HCT116 (cell line): ENCODE results near the gene MCEMP1. TPM values are rescaled to one million over a fixed set of nuclear protein-coding genes. Genes with fewer than 3 reads are reported as not detected.

Source experiments
- ATAC-seq: fragments of 200-7000 bp; cut with Tn5 transposase; 2 replicates; pipeline ENCODE4 v1.9.1; 2020; ENCODE audit warnings: mild to moderate bottlenecking, moderate library complexity
- BruUV-seq: library from RNA; stranded (reverse); fragments of 400-500 nt; replicated peaks from 2 replicates; lab custom pipeline; 2021; lab: Mats Ljungman, UMichigan
- CTCF ChIA-PET: fragments of 300-600 bp; sonication (Branson Sonifier 250); formaldehyde crosslinking; loops from one replicate; lab custom pipeline; 2021; ENCODE audit warnings: antibody characterized with exemption; lab: Charles Lee
- POLR2A ChIA-PET: fragments of 300-600, 350-600 bp; sonication (Branson Sonifier 250); formaldehyde crosslinking; loops from one replicate; lab custom pipeline; 2021; ENCODE audit warnings: antibody characterized with exemption; lab: Charles Lee
- RAD21 ChIA-PET, 2 experiments: fragments of 300-600 bp; sonication (Branson Sonifier 250); formaldehyde crosslinking; loops; one replicate each; lab custom pipeline; 2023; ENCODE audit warnings: low total read pairs in 2 of 2; ENCODE audit not compliant: uncharacterized antibody in 2 of 2, unreplicated experiment in 2 of 2, low non-redundant PET in 1 of 2; lab: Charles Lee
- DNase-seq: peaks from one replicate; pipeline ENCODE4 v3.0.0-alpha.2; 2010; ENCODE audit warnings: low read depth, low spot score
- H2AFZ ChIP-seq: fragments of 200-600 bp; shearing (Covaris generic), sonication (generic); 2 replicates; pipeline ENCODE4 v1.6.1; 2017; ENCODE audit warnings: low read depth, mixed run types, mixed read lengths, antibody characterized with exemption, low read length; ENCODE audit not compliant: poor library complexity, severe bottlenecking
- H3K27ac ChIP-seq: 2 replicates; pipeline ENCODE4 v1.5.1; 2012; ENCODE audit warnings: low read depth, low read length
- H3K27me3 ChIP-seq: fragments of 200-600 bp; sonication (generic); 2 replicates; pipeline ENCODE4 v1.6.1; 2016; ENCODE audit warnings: mixed run types, low read length, mixed read lengths; ENCODE audit not compliant: insufficient read depth
- H3K36me3 ChIP-seq, 2 experiments: fragments of 200-500 bp in 1 of 2; fragments of 200-600 bp in 1 of 2; sonication (Bioruptor generic) in 1 of 2; sonication (generic) in 1 of 2; 2 replicates each; pipeline versions ENCODE4 v1.5.1 to v1.6.1; 2014 to 2016; ENCODE audit warnings: low read length in 2 of 2, inconsistent platforms in 1 of 2, mixed read lengths in 1 of 2, mixed run types in 1 of 2; ENCODE audit not compliant: insufficient read depth in 2 of 2, control insufficient read depth in 1 of 2
- H3K4me1 ChIP-seq, 2 experiments: fragments of 200-600 bp in 1 of 2; sonication (generic) in 1 of 2; 2 replicates each; pipeline versions ENCODE4 v1.5.1 to v1.6.1; 2012 to 2017; ENCODE audit warnings: low read length in 2 of 2, inconsistent platforms in 1 of 2, mild to moderate bottlenecking in 1 of 2, mixed read lengths in 1 of 2, mixed run types in 1 of 2, moderate library complexity in 1 of 2; ENCODE audit not compliant: insufficient read depth in 2 of 2, control insufficient read depth in 1 of 2
- H3K4me2 ChIP-seq: fragments of 200-600 bp; sonication (generic); 2 replicates; pipeline ENCODE4 v1.6.1; 2017; ENCODE audit warnings: mixed run types, low read length, mixed read lengths
- H3K4me3 ChIP-seq, 2 experiments: fragments of 200-600 bp in 1 of 2; sonication (generic) in 1 of 2; replicated peaks in 1 of 2; 2 replicates each; pipeline ENCODE4 v1.5.1; 2011 to 2016; ENCODE audit warnings: low read length in 2 of 2, control low read depth in 1 of 2, low read depth in 1 of 2, mild to moderate bottlenecking in 1 of 2, mixed read lengths in 1 of 2, mixed run types in 1 of 2
- H3K79me2 ChIP-seq: fragments of 200-600 bp; sonication (generic); 2 replicates; pipeline ENCODE4 v1.6.1; 2017; ENCODE audit warnings: mild to moderate bottlenecking, mixed run types, low read length, moderate library complexity, mixed read lengths; ENCODE audit not compliant: insufficient read depth
- H3K9ac ChIP-seq: fragments of 200-600 bp; sonication (generic); 2 replicates; pipeline ENCODE4 v1.6.1; 2016; ENCODE audit warnings: low read length, mixed read lengths
- H3K9me2 ChIP-seq: fragments of 200-600 bp; sonication (generic), shearing (Covaris generic); 2 replicates; pipeline ENCODE4 v1.6.1; 2017; ENCODE audit warnings: mixed run types, mild to moderate bottlenecking, moderate library complexity; ENCODE audit not compliant: insufficient read depth
- H3K9me3 ChIP-seq, 2 experiments: fragments of 200-500 bp in 1 of 2; fragments of 200-600 bp in 1 of 2; sonication (Bioruptor generic) in 1 of 2; sonication (generic) in 1 of 2; 2 replicates each; pipeline ENCODE4 v1.6.1; 2014 to 2017; ENCODE audit warnings: low read length in 2 of 2, mixed read lengths in 2 of 2, inconsistent platforms in 1 of 2, low read depth in 1 of 2, mild to moderate bottlenecking in 1 of 2, mixed run types in 1 of 2, moderate library complexity in 1 of 2; ENCODE audit not compliant: control insufficient read depth in 1 of 2, insufficient read depth in 1 of 2
- H4K20me1 ChIP-seq: fragments of 200-600 bp; sonication (generic), shearing (Covaris generic); 2 replicates; pipeline ENCODE4 v1.6.1; 2017; ENCODE audit warnings: mixed run types, mild to moderate bottlenecking, moderate library complexity; ENCODE audit not compliant: insufficient read depth
- EZH2 ChIP-seq: fragments of 200-600 bp; sonication (generic); IDR thresholded peaks from 2 replicates; pipeline ENCODE4 v1.6.1; 2017; ENCODE audit warnings: antibody characterized with exemption, mixed run types
- FOSL1 ChIP-seq: IDR thresholded peaks from 2 replicates; pipeline ENCODE4 v1.6.1; 2012; ENCODE audit warnings: low read depth
- POLR2A ChIP-seq: IDR thresholded peaks from 2 replicates; pipeline ENCODE4 v1.7.0; 2011; ENCODE audit warnings: borderline replicate concordance; ENCODE audit not compliant: insufficient read depth, insufficient read length; ENCODE audit errors: extremely low read depth
- POLR2AphosphoS5 ChIP-seq: IDR thresholded peaks from 2 replicates; pipeline ENCODE4 v1.6.1; 2011; ENCODE audit warnings: mild to moderate bottlenecking, low read depth, low read length, moderate library complexity
- SP1 ChIP-seq: IDR thresholded peaks from 2 replicates; pipeline ENCODE4 v1.6.1; 2012; ENCODE audit warnings: low read depth
- SRF ChIP-seq: IDR thresholded peaks from 2 replicates; pipeline ENCODE4 v1.6.1; 2012; ENCODE audit warnings: low read depth
- ZFX ChIP-seq: fragments of 450-650 bp; IDR thresholded peaks from 2 replicates; pipeline ENCODE4 v1.6.1; 2017
- intact Hi-C: fragments of 100-400 bp; cut with micrococcal nuclease; formaldehyde crosslinking; loops from 2 replicates; pipeline ENCODE4 v1.10.0; 2022
- total RNA-seq: library from RNA; stranded (reverse); gene quantifications from one replicate; pipeline ENCODE4 v1.2.1, GENCODE V29; 2021; ENCODE audit not compliant: unreplicated experiment
- TF ChIP-seq, protein P1 (sequence below): IDR thresholded peaks from 2 replicates; pipeline ENCODE4 v1.6.1; 2012; ENCODE audit warnings: low read depth

The MCEMP1 gene
- total RNA-seq, 1 experiment from 2014 or later: not detected

DNA sequence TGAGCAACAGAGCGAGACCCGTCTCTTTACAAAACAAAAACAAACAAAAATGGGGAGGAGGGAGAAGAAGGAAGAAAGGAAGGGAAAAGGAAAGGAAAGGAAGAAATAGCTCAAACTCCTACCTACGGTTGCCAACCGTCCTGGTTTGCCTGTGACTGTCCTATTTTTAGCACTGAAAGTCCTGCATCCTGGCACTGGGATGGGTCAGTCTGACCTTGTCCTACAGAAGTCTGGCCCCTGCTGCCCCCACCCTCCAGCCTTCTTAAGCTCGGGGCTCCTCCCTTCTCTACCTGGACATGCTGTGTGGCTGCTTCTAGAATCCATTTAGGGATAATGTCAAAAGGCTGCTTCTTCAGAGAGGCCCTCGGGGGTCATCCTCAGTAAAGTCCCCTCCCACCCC lies 41.2 kb upstream of the MCEMP1 start:
- peaks cover 32% of the 10 kb centered on the region for H3K79me2 ChIP-seq
- H3K9me3 ChIP-seq: peaks cover 0 to 4% of the 10 kb centered on the region in 2 experiments; a peak in 1 of 4 replicates
- H3K27me3 ChIP-seq: no peaks in the 10 kb centered on the region
- H3K9ac ChIP-seq: no peak overlapping the region
- ChIA-PET POLR2A (no interaction called here), RAD21 (no interaction called here), CTCF (interaction anchor here (1.3 kb wide), 1 partner anchor 67 kb away, joined by 7 read pairs; no protein-coding TSS in a partner anchor)
- ATAC-seq: no peak
- intact Hi-C loops: no loop called here
- H4K20me1 ChIP-seq: no peaks in the 10 kb centered on the region
- no TSS peak for BruUV-seq
- no peaks in the 10 kb centered on the region for H3K9me2 ChIP-seq
- no peak overlapping the region for H2AFZ ChIP-seq
- no peak overlapping the region for H3K27ac ChIP-seq
- no peaks in the 10 kb centered on the region for H3K36me3 ChIP-seq
- no peak for TF ChIP-seq POLR2AphosphoS5
- no peak overlapping the region for H3K4me3 ChIP-seq
- no peak for DNase-seq
- H3K4me1 ChIP-seq: peaks cover 9 to 18% of the 10 kb centered on the region in 2 experiments; a peak in 3 of 4 replicates
- H3K4me2 ChIP-seq: no peak overlapping the region

DNA sequence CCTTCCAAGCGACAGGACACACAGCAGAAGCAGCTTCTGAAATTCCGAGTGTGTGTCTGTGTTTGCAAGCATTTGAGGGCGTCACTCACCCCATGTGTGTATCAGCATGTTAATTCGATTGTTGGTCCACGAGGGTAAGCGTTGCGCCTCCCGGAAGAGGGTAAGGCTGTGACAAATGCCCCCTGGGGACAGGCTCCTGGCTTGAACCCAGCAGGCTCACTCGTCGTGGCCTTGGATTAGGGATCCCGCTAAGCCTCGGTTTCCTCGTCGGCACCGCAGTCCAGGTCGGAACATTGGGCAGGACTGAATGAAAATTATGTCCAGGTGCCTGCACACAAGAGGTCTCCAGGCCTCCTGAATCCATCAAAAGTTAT lies 40.6 kb upstream of the MCEMP1 start:
- Histone ChIP-seq H4K20me1 (no peaks in the 10 kb centered on the region), H3K4me3 (no peak overlapping the region), H3K4me2 (peak overlapping the region; percentile 93; the same call in 1 of the 2 replicates), H3K27me3 (no peaks in the 10 kb centered on the region), H3K27ac (peak overlapping the region; percentile 84; the same call in 1 of the 2 replicates), H3K4me1 (peaks cover 8 to 14% of the 10 kb centered on the region in 2 experiments; a peak in 3 of 4 replicates), H3K9ac (no peak overlapping the region), H3K9me3 (peaks cover 0 to 4% of the 10 kb centered on the region in 2 experiments; a peak in 1 of 4 replicates), H2AFZ (no peak overlapping the region), H3K36me3 (no peaks in the 10 kb centered on the region), H3K79me2 (peaks cover 26% of the 10 kb centered on the region), H3K9me2 (no peaks in the 10 kb centered on the region)
- no TSS peak for BruUV-seq
- DNase-seq (no peak), ATAC-seq (no peak)
- POLR2A ChIA-PET: no interaction called here
- CTCF ChIA-PET: interaction anchor here (1.3 kb wide), 1 partner anchor 68 kb away, joined by 7 read pairs; no protein-coding TSS in a partner anchor
- intact Hi-C loops: no loop called here
- RAD21 ChIA-PET: no interaction called here
- TF ChIP-seq, protein P1, sequence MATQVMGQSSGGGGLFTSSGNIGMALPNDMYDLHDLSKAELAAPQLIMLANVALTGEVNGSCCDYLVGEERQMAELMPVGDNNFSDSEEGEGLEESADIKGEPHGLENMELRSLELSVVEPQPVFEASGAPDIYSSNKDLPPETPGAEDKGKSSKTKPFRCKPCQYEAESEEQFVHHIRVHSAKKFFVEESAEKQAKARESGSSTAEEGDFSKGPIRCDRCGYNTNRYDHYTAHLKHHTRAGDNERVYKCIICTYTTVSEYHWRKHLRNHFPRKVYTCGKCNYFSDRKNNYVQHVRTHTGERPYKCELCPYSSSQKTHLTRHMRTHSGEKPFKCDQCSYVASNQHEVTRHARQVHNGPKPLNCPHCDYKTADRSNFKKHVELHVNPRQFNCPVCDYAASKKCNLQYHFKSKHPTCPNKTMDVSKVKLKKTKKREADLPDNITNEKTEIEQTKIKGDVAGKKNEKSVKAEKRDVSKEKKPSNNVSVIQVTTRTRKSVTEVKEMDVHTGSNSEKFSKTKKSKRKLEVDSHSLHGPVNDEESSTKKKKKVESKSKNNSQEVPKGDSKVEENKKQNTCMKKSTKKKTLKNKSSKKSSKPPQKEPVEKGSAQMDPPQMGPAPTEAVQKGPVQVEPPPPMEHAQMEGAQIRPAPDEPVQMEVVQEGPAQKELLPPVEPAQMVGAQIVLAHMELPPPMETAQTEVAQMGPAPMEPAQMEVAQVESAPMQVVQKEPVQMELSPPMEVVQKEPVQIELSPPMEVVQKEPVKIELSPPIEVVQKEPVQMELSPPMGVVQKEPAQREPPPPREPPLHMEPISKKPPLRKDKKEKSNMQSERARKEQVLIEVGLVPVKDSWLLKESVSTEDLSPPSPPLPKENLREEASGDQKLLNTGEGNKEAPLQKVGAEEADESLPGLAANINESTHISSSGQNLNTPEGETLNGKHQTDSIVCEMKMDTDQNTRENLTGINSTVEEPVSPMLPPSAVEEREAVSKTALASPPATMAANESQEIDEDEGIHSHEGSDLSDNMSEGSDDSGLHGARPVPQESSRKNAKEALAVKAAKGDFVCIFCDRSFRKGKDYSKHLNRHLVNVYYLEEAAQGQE: no peak
- TF ChIP-seq FOSL1 (no peak), SRF (no peak), POLR2AphosphoS5 (no peak), POLR2A (no peak), EZH2 (no peak), SP1 (no peak), ZFX (no peak)
